ENCODE data around the gene YWHAH. TPM values are rescaled to one million over a fixed set of nuclear protein-coding genes. Genes with fewer than 3 reads are reported as not detected.

The YWHAH gene
- total and polyA plus RNA-seq, 8 donors, result 40.2 to 106 (median 48.0) TPM

DNA sequence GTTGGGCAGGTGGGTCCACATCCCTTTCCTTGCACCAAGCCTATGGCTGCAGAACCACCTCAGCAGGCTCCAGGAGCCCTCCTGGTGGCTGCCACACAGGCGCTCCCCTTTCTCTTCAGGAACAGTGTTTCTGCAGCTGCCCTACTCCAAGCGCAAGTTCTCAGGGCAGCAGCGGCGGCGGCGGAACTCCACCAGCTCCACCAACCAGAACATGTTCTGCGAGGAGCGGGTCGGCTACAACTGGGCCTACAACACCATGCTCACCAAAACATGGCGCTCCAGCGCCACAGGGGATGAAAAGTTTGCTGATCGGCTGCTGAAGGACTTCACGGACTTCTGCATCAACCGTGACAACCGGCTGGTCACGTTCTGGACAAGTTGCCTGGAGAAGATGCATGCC is 38.2 kb upstream of the YWHAH start:
- no peak for DNase-seq

DNA sequence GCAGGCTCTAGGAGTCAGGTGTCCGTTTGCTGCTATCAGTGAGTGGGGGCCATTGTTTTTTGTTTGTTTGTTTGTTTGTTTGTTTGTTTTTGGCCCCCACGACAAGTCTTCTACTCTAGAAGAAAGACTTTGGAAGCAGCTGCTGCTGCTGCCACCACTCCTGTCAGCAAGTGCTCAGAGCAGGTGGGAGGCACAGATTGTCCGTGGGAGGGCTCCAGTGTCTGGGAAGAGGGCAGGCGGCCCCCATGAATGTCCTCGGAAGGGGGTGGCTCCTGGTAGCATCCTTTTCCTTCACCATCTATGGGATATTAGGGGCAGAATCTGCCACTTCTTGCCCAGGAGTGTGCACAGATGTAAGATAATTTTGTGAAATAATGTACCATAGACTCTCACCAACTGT is 37.8 kb upstream of the YWHAH start:
- Histone ChIP-seq H3K4me1 (no peaks in the 10 kb centered on the region), H3K27ac (no peak overlapping the region), H3K4me3 (no peak overlapping the region), H3K36me3 (no peaks in the 10 kb centered on the region), H3K27me3 (no peaks in the 10 kb centered on the region), H3K9me3 (no peaks in the 10 kb centered on the region)
- FAIRE-seq (no peak), DNase-seq (no peak), ATAC-seq (no peak)
- 85% methylated on average over 5 of the region's 5 CpGs for WGBS, 2 donors
- intact Hi-C loops (cut with DNase I), result no loop called here
- TF ChIP-seq CTCF (IDR thresholded peaks at IDR 0.05), result no peak

More for the DNA sequence above, 38.2 kb upstream of the YWHAH start:
- no peaks in the 10 kb centered on the region for H3K4me1 ChIP-seq
- intact Hi-C loops (cut with DNase I), result no loop called here
- FAIRE-seq (no peak), ATAC-seq (no peak)
- WGBS, 2 donors, result 95 to 96% methylated on average over 16 of the region's 16 CpGs
- no peak overlapping the region for H3K4me3 ChIP-seq
- H3K9me3 ChIP-seq, result no peaks in the 10 kb centered on the region
- no peaks in the 10 kb centered on the region for H3K36me3 ChIP-seq
- H3K27me3 ChIP-seq, result no peaks in the 10 kb centered on the region
- no peak for TF ChIP-seq CTCF (IDR thresholded peaks at IDR 0.05)
- H3K27ac ChIP-seq, result no peak overlapping the region

GRCh38 chr22:31909977-31910376 is 34.4 kb upstream of the YWHAH start:
- H3K27ac ChIP-seq, result no peak overlapping the region
- H3K36me3 ChIP-seq, result no peaks in the 10 kb centered on the region
- WGBS, 2 donors, result 85 to 91% methylated on average over 5 of the region's 5 CpGs
- no peaks in the 10 kb centered on the region for H3K4me1 ChIP-seq
- FAIRE-seq (no peak), DNase-seq (no peak), ATAC-seq (no peak)
- H3K27me3 ChIP-seq, result no peaks in the 10 kb centered on the region
- TF ChIP-seq CTCF (IDR thresholded peaks at IDR 0.05), result no peak
- intact Hi-C loops (cut with DNase I), result no loop called here
- H3K9me3 ChIP-seq, result no peaks in the 10 kb centered on the region
- H3K4me3 ChIP-seq, result no peak overlapping the region

DNA sequence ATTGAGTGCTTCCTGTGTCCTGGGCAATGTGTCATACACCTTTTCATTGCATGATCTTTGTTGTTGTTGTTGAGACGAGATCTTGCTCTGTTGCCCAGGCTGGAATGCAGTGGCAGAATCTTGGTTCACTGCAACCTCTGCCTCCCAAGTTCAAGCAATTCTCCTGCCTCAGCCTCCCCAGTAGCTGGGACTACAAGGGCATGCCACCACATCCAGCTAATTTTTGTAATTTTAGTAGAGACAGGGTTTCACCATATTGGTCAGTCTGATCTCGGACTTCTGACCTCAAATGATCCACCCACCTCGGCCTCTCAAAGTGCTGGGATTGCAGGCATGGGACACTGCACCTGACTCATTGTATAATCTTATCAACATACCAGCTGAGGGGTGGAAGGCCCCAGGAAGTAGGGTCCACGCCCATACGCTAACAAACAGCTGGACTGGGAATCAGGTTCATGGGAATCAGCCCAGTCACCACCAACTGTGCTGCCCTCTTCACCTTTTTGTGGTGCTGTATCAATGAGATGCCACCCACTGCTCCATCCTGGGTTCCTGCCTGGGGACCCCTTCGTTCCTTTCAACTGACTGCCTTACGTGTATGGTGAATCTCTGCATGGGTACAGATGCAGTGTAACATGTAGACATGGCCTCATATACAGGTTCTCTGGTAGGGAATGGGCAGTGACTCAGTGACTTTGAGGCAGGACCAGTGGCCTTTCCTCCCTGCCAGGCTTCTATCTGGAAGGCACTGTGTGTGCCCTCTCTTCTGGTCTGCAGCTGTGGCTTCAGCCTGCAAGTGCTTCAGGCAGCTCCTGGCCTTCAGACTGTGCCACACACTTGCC is 32.5 kb upstream of the YWHAH start:
- no peak for DNase-seq

More for the DNA sequence above, 32.5 kb upstream of the YWHAH start:
- 71 to 74% methylated on average over 7 of the region's 7 CpGs for WGBS, 2 donors
- intact Hi-C loops (cut with DNase I), result no loop called here
- Histone ChIP-seq H3K4me3 (no peak overlapping the region), H3K27ac (no peak overlapping the region), H3K4me1 (no peaks in the 10 kb centered on the region), H3K9me3 (no peaks in the 10 kb centered on the region), H3K27me3 (no peaks in the 10 kb centered on the region), H3K36me3 (no peaks in the 10 kb centered on the region)
- no peak for TF ChIP-seq CTCF (IDR thresholded peaks at IDR 0.05)
- ATAC-seq (peak in 1 of 4 donors; percentile 35), FAIRE-seq (no peak)
